Measurements from ENCODE around the gene PIWIL4.

PIWIL4 gene

DNA sequence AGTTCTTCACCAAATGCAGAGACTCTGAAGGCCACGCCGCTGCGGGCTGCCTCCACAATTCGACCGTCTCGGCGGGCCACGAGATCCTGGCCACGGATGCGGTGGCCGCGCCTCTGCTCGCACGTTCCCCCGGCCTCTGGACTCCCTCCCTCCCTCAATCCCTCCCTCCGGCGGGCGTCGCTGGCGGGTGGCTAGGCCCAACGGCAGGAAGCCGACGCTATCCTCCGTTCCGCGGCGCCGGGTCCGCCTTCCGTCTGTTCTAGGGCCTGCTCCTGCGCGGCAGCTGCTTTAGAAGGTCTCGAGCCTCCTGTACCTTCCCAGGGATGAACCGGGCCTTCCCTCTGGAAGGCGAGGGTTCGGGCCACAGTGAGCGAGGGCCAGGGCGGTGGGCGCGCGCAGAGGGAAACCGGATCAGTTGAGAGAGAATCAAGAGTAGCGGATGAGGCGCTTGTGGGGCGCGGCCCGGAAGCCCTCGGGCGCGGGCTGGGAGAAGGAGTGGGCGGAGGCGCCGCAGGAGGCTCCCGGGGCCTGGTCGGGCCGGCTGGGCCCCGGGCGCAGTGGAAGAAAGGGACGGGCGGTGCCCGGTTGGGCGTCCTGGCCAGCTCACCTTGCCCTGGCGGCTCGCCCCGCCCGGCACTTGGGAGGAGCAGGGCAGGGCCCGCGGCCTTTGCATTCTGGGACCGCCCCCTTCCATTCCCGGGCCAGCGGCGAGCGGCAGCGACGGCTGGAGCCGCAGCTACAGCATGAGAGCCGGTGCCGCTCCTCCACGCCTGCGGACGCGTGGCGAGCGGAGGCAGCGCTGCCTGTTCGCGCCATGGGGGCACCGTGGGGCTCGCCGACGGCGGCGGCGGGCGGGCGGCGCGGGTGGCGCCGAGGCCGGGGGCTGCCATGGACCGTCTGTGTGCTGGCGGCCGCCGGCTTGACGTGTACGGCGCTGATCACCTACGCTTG lies 23.2 kb upstream of the PIWIL4 start, which contains the start of gene FUT4 (continued):
- TF ChIP-seq ZNF624 (tag by site-specific recombination; IDR thresholded peaks at IDR 0.05) = no peak
- TF ChIP-seq ZFHX2 (tag by site-specific recombination; conservative IDR thresholded peaks at IDR 0.05) = peak; percentile 79
- TF ChIP-seq, protein P1, sequence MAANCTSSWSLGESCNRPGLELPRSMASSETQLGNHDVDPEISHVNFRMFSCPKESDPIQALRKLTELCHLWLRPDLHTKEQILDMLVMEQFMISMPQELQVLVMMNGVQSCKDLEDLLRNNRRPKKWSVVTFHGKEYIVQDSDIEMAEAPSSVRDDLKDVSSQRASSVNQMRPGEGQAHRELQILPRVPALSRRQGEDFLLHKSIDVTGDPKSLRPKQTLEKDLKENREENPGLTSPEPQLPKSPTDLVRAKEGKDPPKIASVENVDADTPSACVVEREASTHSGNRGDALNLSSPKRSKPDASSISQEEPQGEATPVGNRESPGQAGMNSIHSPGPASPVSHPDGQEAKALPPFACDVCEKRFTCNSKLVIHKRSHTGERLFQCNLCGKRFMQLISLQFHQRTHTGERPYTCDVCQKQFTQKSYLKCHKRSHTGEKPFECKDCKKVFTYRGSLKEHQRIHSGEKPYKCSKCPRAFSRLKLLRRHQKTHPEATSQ (tag by site-specific recombination; IDR thresholded peaks at IDR 0.05) = no peak; the same call in 1 of the 2 replicates
- TF ChIP-seq ZNF785 (tag by site-specific recombination; IDR thresholded peaks at IDR 0.05) = no peak
- TF ChIP-seq, protein P2, sequence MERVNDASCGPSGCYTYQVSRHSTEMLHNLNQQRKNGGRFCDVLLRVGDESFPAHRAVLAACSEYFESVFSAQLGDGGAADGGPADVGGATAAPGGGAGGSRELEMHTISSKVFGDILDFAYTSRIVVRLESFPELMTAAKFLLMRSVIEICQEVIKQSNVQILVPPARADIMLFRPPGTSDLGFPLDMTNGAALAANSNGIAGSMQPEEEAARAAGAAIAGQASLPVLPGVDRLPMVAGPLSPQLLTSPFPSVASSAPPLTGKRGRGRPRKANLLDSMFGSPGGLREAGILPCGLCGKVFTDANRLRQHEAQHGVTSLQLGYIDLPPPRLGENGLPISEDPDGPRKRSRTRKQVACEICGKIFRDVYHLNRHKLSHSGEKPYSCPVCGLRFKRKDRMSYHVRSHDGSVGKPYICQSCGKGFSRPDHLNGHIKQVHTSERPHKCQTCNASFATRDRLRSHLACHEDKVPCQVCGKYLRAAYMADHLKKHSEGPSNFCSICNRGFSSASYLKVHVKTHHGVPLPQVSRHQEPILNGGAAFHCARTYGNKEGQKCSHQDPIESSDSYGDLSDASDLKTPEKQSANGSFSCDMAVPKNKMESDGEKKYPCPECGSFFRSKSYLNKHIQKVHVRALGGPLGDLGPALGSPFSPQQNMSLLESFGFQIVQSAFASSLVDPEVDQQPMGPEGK (tag by site-specific recombination; IDR thresholded peaks at IDR 0.05) = peak; percentile 50; the same call in 1 of the 2 replicates
- TF ChIP-seq, protein P3, sequence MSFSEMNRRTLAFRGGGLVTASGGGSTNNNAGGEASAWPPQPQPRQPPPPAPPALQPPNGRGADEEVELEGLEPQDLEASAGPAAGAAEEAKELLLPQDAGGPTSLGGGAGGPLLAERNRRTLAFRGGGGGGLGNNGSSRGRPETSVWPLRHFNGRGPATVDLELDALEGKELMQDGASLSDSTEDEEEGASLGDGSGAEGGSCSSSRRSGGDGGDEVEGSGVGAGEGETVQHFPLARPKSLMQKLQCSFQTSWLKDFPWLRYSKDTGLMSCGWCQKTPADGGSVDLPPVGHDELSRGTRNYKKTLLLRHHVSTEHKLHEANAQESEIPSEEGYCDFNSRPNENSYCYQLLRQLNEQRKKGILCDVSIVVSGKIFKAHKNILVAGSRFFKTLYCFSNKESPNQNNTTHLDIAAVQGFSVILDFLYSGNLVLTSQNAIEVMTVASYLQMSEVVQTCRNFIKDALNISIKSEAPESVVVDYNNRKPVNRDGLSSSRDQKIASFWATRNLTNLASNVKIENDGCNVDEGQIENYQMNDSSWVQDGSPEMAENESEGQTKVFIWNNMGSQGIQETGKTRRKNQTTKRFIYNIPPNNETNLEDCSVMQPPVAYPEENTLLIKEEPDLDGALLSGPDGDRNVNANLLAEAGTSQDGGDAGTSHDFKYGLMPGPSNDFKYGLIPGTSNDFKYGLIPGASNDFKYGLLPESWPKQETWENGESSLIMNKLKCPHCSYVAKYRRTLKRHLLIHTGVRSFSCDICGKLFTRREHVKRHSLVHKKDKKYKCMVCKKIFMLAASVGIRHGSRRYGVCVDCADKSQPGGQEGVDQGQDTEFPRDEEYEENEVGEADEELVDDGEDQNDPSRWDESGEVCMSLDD (tag by site-specific recombination; IDR thresholded peaks at IDR 0.05) = no peak
- TF ChIP-seq, protein P4, sequence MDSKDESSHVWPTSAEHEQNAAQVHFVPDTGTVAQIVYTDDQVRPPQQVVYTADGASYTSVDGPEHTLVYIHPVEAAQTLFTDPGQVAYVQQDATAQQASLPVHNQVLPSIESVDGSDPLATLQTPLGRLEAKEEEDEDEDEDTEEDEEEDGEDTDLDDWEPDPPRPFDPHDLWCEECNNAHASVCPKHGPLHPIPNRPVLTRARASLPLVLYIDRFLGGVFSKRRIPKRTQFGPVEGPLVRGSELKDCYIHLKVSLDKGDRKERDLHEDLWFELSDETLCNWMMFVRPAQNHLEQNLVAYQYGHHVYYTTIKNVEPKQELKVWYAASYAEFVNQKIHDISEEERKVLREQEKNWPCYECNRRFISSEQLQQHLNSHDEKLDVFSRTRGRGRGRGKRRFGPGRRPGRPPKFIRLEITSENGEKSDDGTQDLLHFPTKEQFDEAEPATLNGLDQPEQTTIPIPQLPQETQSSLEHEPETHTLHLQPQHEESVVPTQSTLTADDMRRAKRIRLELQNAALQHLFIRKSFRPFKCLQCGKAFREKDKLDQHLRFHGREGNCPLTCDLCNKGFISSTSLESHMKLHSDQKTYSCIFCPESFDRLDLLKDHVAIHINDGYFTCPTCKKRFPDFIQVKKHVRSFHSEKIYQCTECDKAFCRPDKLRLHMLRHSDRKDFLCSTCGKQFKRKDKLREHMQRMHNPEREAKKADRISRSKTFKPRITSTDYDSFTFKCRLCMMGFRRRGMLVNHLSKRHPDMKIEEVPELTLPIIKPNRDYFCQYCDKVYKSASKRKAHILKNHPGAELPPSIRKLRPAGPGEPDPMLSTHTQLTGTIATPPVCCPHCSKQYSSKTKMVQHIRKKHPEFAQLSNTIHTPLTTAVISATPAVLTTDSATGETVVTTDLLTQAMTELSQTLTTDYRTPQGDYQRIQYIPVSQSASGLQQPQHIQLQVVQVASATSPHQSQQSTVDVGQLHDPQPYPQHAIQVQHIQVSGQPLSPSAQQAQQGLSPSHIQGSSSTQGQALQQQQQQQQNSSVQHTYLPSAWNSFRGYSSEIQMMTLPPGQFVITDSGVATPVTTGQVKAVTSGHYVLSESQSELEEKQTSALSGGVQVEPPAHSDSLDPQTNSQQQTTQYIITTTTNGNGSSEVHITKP (tag by site-specific recombination; IDR thresholded peaks at IDR 0.05) = peak; percentile 62
- 0 out of 2 replicates have a peak, but pooled peaks have one; percentile 2 for TF ChIP-seq ZNF146 (tag by site-specific recombination; IDR thresholded peaks at IDR 0.05)
- TF ChIP-seq, protein P5, sequence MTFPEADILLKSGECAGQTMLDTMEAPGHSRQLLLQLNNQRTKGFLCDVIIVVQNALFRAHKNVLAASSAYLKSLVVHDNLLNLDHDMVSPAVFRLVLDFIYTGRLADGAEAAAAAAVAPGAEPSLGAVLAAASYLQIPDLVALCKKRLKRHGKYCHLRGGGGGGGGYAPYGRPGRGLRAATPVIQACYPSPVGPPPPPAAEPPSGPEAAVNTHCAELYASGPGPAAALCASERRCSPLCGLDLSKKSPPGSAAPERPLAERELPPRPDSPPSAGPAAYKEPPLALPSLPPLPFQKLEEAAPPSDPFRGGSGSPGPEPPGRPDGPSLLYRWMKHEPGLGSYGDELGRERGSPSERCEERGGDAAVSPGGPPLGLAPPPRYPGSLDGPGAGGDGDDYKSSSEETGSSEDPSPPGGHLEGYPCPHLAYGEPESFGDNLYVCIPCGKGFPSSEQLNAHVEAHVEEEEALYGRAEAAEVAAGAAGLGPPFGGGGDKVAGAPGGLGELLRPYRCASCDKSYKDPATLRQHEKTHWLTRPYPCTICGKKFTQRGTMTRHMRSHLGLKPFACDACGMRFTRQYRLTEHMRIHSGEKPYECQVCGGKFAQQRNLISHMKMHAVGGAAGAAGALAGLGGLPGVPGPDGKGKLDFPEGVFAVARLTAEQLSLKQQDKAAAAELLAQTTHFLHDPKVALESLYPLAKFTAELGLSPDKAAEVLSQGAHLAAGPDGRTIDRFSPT (tag by site-specific recombination; IDR thresholded peaks at IDR 0.05) = peak; percentile 60; the same call in 1 of the 2 replicates
- no peak for TF ChIP-seq ZNF548 (tag by site-specific recombination; IDR thresholded peaks at IDR 0.05)
- TF ChIP-seq, protein P6, sequence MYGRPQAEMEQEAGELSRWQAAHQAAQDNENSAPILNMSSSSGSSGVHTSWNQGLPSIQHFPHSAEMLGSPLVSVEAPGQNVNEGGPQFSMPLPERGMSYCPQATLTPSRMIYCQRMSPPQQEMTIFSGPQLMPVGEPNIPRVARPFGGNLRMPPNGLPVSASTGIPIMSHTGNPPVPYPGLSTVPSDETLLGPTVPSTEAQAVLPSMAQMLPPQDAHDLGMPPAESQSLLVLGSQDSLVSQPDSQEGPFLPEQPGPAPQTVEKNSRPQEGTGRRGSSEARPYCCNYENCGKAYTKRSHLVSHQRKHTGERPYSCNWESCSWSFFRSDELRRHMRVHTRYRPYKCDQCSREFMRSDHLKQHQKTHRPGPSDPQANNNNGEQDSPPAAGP (tag by site-specific recombination; IDR thresholded peaks at IDR 0.05) = peak; percentile 80
- peak; percentile 71 for TF ChIP-seq ZNF341 (tag by site-specific recombination; IDR thresholded peaks at IDR 0.05; ENCODE audit: low read depth)
- no peak for TF ChIP-seq ZNF791 (tag by site-specific recombination; IDR thresholded peaks at IDR 0.05)
- no peak for TF ChIP-seq ZSCAN23 (tag by site-specific recombination; IDR thresholded peaks at IDR 0.05)
- no peak for TF ChIP-seq ZFP41 (tag by site-specific recombination; IDR thresholded peaks at IDR 0.05; ENCODE audit: borderline replicate concordance)
- no peak; the same call in 1 of the 2 replicates for TF ChIP-seq ZNF423 (tag by site-specific recombination; IDR thresholded peaks at IDR 0.05)
- TF ChIP-seq, protein P7, sequence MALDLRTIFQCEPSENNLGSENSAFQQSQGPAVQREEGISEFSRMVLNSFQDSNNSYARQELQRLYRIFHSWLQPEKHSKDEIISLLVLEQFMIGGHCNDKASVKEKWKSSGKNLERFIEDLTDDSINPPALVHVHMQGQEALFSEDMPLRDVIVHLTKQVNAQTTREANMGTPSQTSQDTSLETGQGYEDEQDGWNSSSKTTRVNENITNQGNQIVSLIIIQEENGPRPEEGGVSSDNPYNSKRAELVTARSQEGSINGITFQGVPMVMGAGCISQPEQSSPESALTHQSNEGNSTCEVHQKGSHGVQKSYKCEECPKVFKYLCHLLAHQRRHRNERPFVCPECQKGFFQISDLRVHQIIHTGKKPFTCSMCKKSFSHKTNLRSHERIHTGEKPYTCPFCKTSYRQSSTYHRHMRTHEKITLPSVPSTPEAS (tag by site-specific recombination; IDR thresholded peaks at IDR 0.05) = no peak
- TF ChIP-seq ZNF174 (tag by site-specific recombination; IDR thresholded peaks at IDR 0.05) = no peak
- TF ChIP-seq, protein P8, sequence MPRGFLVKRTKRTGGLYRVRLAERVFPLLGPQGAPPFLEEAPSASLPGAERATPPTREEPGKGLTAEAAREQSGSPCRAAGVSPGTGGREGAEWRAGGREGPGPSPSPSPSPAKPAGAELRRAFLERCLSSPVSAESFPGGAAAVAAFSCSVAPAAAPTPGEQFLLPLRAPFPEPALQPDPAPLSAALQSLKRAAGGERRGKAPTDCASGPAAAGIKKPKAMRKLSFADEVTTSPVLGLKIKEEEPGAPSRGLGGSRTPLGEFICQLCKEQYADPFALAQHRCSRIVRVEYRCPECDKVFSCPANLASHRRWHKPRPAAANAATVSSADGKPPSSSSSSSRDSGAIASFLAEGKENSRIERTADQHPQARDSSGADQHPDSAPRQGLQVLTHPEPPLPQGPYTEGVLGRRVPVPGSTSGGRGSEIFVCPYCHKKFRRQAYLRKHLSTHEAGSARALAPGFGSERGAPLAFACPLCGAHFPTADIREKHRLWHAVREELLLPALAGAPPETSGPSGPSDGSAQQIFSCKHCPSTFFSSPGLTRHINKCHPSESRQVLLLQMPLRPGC (tag by site-specific recombination; IDR thresholded peaks at IDR 0.05) = no peak
